Lung (tissue), 12 donors: ENCODE measurements around the gene CENPV. TPM values are rescaled to one million over a fixed set of nuclear protein-coding genes. Genes with fewer than 3 reads are reported as not detected.

Experiments used
- ATAC-seq: fragments of 200-7000 bp; cut with Tn5 transposase; one replicate; pipeline ENCODE4 v1.9.1; 2020; ENCODE audit warnings: moderate number of reproducible peaks; ENCODE audit not compliant: insufficient read depth, low FRiP score
- DNase-seq, 3 donors: peaks; one replicate each; pipeline ENCODE4 v3.0.0-alpha.2; 2013 to 2017
- H3K27ac ChIP-seq, 2 donors: one replicate each; pipeline ENCODE4 v1.5.1; 2013; ENCODE audit warnings: mild to moderate bottlenecking in 2 of 2, moderate library complexity in 2 of 2, control low read depth in 1 of 2, inconsistent platforms in 1 of 2, low read depth in 1 of 2, low read length in 1 of 2
- H3K27me3 ChIP-seq, 3 donors: one replicate each; pipeline ENCODE4 v1.5.1; 2013; ENCODE audit warnings: low read length in 2 of 3; ENCODE audit not compliant: control insufficient read depth in 3 of 3, insufficient read depth in 3 of 3
- H3K36me3 ChIP-seq, 4 donors: one replicate each; pipeline ENCODE4 v1.5.1; 2013; ENCODE audit warnings: low read length in 4 of 4, mild to moderate bottlenecking in 1 of 4, moderate library complexity in 1 of 4; ENCODE audit not compliant: control insufficient read depth in 4 of 4, insufficient read depth in 4 of 4
- H3K4me1 ChIP-seq, 5 donors: one replicate each; pipeline ENCODE4 v1.5.1; 2013; ENCODE audit warnings: low read length in 5 of 5, mild to moderate bottlenecking in 2 of 5, moderate library complexity in 1 of 5; ENCODE audit not compliant: control insufficient read depth in 5 of 5, insufficient read depth in 5 of 5
- H3K4me3 ChIP-seq: one replicate; pipeline ENCODE4 v1.5.1; 2013; ENCODE audit warnings: mild to moderate bottlenecking, control low read depth, moderate library complexity
- H3K9ac ChIP-seq, 2 donors: one replicate each; pipeline ENCODE4 v1.5.1; 2013; ENCODE audit warnings: low read length in 2 of 2, control low read depth in 1 of 2; ENCODE audit not compliant: insufficient read depth in 1 of 2
- H3K9me3 ChIP-seq, 4 donors: one replicate each; pipeline ENCODE4 v1.5.1; 2013; ENCODE audit warnings: low read length in 3 of 4, mild to moderate bottlenecking in 1 of 4, moderate library complexity in 1 of 4; ENCODE audit not compliant: control insufficient read depth in 4 of 4, insufficient read depth in 3 of 4
- CTCF ChIP-seq: IDR thresholded peaks from 2 replicates; pipeline ENCODE4 v1.5.1; 2012; ENCODE audit warnings: mild to moderate bottlenecking; ENCODE audit errors: control extremely low read depth, extremely low read depth
- WGBS, 2 donors: extraction: QIAGEN DNeasy Blood & Tissue Kit; methylation state at CpG; one replicate each; pipeline ENCODE4 v1.1.7; 2013; 5-methylcytosine and 5-hydroxymethylcytosine counted together
- polyA plus RNA-seq, 2 donors: library from polyadenylated mRNA; stranded (reverse); fragments of 200-250 nt; gene quantifications; one replicate each; pipeline ENCODE4 v1.2.1, GENCODE V29; 2013
- total RNA-seq, 2 donors: library from RNA; depleted of rRNA in 1 of 2; stranded (reverse); fragments of >200 nt in 1 of 2; gene quantifications; one replicate each; pipeline ENCODE4 v1.2.1, GENCODE V29; 2014 to 2021
- donor health status: control.
- donor health status: control.
- donor health status: Bipolar disorder and iron deficiency.
- donor health status: healthy.
- donor health status: DM: yes; HTN: yes; CAD: no.

The CENPV gene
- total and polyA plus RNA-seq, 4 donors, result 10.1 to 16.8 (median 14.5) TPM

- H3K9me3 ChIP-seq, result no peaks in the 10 kb centered on the region
- ATAC-seq (no peak), DNase-seq (no peak)
- no peak for TF ChIP-seq CTCF
- 94 to 97% methylated on average over 13 to 14 of the region's 14 CpGs for WGBS, 2 donors
- no peaks in the 10 kb centered on the region for H3K27me3 ChIP-seq
- H3K27ac ChIP-seq, result no peak overlapping the region
- peaks cover 0 to 10% (median 4%) of the 10 kb centered on the region in 5 donors for H3K4me1 ChIP-seq
- H3K36me3 ChIP-seq, result no peaks in the 10 kb centered on the region
- H3K4me3 ChIP-seq, result no peak overlapping the region
- no peak overlapping the region for H3K9ac ChIP-seq
Observed at GRCh38 chr17:16354585-16354984, 1.3 kb upstream of the CENPV start.

GRCh38 chr17:16352667-16353316 is 477 bp downstream of the CENPV start:
- Histone ChIP-seq H3K27me3 (no peaks in the 10 kb centered on the region), H3K4me1 (peaks cover 0 to 10% (median 4%) of the 10 kb centered on the region in 5 donors), H3K9me3 (no peaks in the 10 kb centered on the region), H3K9ac (peak overlapping the region; percentile 37 to 85), H3K4me3 (peak overlapping the region; percentile 28), H3K27ac (peak overlapping the region in 1 of 2 donors; percentile 19), H3K36me3 (peaks cover 0 to 6% (median 3%) of the 10 kb centered on the region in 4 donors)
- peak; percentile 38 for ATAC-seq
- DNase-seq, result peak; percentile 75 to 83 (median 78)
- TF ChIP-seq CTCF, result no peak
- 1% methylated on average over 58 to 75 of the region's 75 CpGs for WGBS, 2 donors

- ATAC-seq (no peak), DNase-seq (peak in 2 of 3 donors; percentile 69 to 70)
- H3K9ac ChIP-seq, result peak overlapping the region; percentile 37 to 85
- H3K9me3 ChIP-seq, result no peaks in the 10 kb centered on the region
- H3K36me3 ChIP-seq, result peaks cover 0 to 6% (median 3%) of the 10 kb centered on the region in 4 donors
- peak overlapping the region; percentile 28 for H3K4me3 ChIP-seq
- no peak overlapping the region for H3K27ac ChIP-seq
- no peak for TF ChIP-seq CTCF
- H3K4me1 ChIP-seq, result peaks cover 0 to 10% (median 4%) of the 10 kb centered on the region in 5 donors
- H3K27me3 ChIP-seq, result no peaks in the 10 kb centered on the region
- 2 to 3% methylated on average over 25 of the region's 25 CpGs for WGBS, 2 donors
Observed at GRCh38 chr17:16352303-16352666, 984 bp downstream of the CENPV start.
